Right lung (tissue), 5 donors: ENCODE data around the gene NCOA1. TPM values are rescaled to one million over a fixed set of nuclear protein-coding genes. Genes with fewer than 3 reads are reported as not detected.
"Not testable (repeated sequence)": the region's sequence is repeated elsewhere in the genome, so short reads cannot be mapped to it uniquely, and the experiment has no call there.

Source experiments
- DNase-seq, 2 donors: peaks; one replicate each; pipeline ENCODE4 v3.0.0-alpha.2; 2013
- polyA plus RNA-seq, 5 donors: library from polyadenylated mRNA; unstranded; fragments of 120-200 nt; gene quantifications; one replicate each; pipeline versions ENCODE4 v1.2.1 to v1.2.3, GENCODE V29; 2013; ENCODE audit warnings: inconsistent platforms in 1 of 5, low replicate concordance in 1 of 5; ENCODE audit not compliant: insufficient read length in 5 of 5, insufficient read depth in 1 of 5

NCOA1 gene
- polyA plus RNA-seq, 5 donors, result 44.3 to 67.1 (median 61.0) TPM

DNA sequence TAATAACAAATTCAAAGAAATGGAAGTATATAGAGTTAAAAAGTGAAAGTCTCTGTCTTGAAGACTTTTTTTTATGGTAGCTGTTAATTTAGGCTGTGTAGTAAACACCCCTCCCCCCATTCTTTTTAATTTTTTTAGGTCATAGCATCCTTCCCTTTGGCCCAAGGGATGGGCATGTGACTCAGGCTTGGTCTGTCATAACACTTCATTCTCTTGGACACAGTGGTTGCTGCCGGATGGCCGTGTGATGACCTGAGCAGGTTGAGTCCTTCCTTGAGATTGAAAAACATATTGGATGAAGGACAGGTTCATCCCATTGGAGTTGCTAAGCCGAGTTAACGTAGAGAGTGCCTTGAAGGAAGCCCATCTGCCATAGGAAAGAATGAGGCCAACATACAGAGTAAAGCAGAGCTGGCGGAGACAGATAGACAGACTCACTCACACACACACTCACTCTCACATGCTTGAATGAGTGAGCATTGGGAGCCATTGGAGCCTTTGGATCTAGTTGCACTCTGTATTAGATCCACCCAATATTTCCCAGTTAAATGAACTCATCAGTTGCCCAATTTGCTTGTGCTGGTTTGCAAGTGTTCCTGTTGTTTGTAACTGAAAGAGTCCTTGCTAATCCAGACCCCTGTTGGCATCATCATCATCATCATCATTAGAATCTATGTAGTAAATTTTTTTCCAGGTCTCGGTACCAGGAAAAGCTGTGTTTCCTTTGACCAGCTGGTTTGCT, 14.7 kb downstream of the NCOA1 start:
- DNase-seq, result no peak

DNA sequence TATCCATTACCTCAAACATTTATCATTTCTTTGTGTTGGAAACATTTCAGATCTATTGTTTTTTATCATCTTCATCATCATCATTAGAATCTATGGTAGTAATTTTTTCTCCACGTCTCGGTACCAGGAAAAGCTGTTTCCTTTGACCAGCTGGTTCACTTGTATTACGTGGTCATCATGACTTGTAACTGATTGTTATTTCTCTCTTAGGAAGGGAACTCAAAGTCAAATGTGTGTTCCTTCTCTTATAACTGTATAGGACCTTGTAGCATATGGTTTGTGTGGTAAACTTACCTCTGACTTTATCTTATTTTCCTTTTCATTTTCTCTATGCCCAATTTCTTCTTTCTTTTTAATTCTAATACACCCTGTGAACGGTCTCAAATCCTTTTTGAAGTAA, 16.5 kb downstream of the NCOA1 start:
- no peak for DNase-seq

DNA sequence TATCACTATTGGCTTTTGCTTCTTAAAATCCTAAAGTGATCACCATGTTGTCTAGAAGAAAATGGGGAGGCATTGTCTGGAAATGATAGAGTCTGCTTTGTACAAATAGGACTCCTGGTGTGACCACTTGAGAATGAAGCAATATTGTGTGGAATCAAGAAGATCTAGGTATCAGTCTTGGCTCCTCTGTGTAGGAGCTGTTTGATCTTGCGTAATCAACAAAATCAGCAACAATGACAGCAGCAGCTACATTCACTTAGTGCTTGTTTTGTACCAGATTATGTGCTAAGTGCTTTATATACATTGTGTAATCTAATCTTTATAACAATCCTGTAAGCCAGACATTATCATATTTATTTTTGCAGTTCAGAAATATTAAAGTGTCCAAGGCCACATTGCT, 17.8 kb downstream of the NCOA1 start:
- DNase-seq, result no peak

DNA sequence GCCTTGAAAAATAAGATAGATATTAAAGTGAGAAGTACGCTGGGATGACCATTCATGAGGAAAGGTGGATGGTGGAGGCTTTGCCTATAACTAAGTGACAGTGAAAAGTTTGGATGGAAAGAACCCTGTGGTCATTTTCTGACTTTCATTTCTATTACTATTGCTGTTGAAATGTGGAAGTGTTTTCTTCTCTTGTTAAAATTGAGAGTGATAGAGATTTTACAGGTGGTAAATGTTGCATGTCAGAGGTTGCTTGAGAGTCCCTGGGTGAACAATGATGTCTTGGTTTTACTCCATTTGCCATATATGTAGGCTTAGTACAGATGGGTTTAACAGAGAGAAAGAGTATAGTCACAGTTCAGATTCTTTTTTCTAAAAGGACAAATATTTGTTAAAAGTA, 18.4 kb downstream of the NCOA1 start:
- no peak for DNase-seq

DNA sequence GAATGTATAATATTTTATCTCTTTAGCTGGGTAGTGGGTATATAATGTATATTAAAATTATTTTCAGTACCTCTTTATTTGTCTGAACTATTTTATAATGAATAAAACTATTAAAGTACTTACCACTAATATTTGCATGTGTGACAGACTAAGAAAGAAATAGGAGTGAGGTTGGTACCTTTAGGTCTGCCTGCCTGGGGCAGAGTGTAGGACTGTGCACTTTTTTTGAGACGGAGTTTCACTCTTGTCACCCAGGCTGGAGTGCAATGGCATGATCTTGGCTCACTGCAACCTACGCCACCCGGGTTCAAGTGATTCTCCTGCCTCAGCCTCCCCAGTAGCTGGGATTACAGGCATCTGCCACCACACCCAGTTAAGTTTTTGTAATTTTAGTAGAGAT, 18.8 kb downstream of the NCOA1 start:
- no peak for DNase-seq

DNA sequence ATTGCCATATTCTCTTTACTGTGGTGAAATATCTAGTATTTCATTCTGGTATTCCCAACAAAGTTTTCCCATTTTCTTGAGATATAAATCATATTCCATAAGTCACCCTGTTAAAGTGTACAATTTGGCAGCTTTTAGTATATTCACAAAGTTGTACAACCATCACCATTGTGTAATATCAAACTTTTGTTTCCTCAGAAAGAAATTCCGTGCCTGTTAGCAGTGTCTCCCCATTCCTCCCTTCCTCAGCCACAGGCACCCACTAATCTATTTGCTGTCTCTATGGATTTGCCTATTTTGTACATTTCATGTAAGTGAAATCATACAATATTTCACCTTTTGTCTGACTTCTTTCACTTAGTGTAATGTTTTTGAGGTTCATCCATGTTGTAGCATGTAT, 19.7 kb downstream of the NCOA1 start:
- no peak for DNase-seq

- DNase-seq, result no peak
Observed at GRCh38 chr2:24511198-24511597, 20.1 kb downstream of the NCOA1 start.

DNA sequence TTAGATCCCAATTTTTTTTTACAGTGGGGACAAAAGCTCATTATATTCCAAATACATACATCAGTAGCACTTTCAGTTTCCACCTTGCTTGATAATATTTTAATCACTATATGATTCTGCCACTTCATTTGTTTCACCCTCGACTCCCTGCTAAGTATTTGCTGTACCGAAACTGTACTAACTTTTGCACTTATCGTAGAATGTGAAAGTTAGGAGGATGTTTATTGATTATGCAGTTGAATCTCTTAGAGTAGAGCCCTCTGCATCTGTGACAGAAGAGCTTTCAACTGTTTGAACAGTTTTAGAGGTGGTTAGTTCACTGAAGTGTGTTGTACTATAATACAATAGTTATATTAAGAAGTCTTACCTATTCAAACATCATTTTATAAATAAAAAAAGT, 20.8 kb downstream of the NCOA1 start:
- DNase-seq, result no peak

- DNase-seq, result no peak
Observed at GRCh38 chr2:24512404-24512803, 21.4 kb downstream of the NCOA1 start.

GRCh38 chr2:24512831-24513230, 21.8 kb downstream of the NCOA1 start:
- no peak for DNase-seq

GRCh38 chr2:24513281-24514071, 22.4 kb downstream of the NCOA1 start:
- DNase-seq, result no peak

- DNase-seq, result no peak
Observed at GRCh38 chr2:24514820-24515219, 23.8 kb downstream of the NCOA1 start.

GRCh38 chr2:24515335-24515734, 24.3 kb downstream of the NCOA1 start:
- DNase-seq, result no peak

GRCh38 chr2:24515831-24516230, 24.8 kb downstream of the NCOA1 start:
- no peak for DNase-seq

DNA sequence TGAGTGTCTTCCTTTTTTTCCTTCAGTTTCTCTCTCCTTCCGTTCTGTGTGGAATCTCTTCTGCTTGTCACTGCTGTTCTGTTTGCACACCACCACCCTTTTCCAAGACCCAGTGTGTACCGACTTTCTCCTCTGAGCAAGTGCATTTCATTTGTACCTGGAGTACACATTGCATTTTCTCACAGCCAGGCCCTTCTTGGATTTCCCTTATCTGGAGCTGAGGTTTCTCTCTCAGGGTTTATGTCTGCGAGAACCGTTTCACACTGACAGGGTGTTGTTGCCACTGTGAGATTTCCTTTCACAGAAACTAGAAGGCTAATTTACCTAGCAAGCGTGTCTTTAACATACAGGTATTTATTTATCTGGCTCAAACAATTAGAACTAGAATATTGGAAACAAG, 26.2 kb downstream of the NCOA1 start:
- no peak for DNase-seq

DNA sequence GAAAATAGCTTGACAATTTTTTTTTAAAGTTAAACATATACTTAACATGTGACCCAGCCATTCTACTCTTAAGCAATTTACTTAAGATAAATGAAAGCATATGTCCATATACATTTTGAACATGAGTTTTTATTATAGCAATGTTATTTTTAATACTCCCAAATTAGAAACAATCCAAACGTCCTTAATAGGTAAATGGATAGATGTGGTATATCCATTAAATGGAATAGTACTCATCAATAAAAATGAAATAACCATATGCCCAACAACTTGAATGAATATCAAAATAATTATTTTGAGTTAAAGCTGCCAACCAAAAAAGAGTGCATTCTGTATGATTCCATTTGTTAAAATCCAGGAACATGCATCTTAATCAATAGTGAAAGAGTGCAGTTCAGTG, 29.1 kb downstream of the NCOA1 start:
- DNase-seq, result no peak

DNA sequence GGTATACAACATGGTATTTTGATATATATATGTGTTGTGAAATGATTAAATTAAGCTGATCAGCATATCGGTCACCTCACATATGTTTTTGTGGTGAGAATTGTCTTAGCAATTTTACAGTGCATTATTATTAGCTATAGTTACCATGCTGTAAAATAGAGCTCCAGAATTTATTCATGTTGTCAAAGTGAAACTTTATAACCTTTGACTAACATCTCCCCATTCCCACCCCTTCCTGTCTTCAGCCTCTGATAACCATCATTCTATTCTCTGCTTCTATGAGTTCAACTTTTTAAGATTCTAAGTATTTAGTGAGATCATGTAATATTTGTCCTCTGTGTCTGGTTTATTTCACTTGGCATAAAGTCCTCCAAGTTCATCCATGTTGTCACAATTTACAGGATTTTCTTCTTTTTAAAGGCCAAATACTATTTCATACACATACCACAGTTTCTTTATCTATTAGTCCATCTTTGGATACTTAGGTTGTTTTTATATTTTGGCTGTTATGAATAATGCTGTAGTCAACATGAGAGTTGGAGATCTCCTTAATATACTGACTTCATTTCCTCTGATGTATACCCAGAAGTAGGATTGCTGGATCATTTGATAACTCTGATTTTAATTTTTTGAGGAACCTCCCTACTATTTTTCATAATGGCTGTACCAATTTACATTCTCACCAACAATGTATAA, 30.3 kb downstream of the NCOA1 start:
- no peak for DNase-seq

GRCh38 chr2:24521975-24522639, 31.1 kb downstream of the NCOA1 start:
- no peak for DNase-seq

- DNase-seq, result no peak
Observed at GRCh38 chr2:24527536-24527935, 36.5 kb downstream of the NCOA1 start.

- no peak for DNase-seq
Observed at GRCh38 chr2:24530796-24531195, 39.7 kb downstream of the NCOA1 start.

- DNase-seq, result not testable (repeated sequence)
Observed at GRCh38 chr2:24531610-24532009, 40.6 kb downstream of the NCOA1 start.

DNA sequence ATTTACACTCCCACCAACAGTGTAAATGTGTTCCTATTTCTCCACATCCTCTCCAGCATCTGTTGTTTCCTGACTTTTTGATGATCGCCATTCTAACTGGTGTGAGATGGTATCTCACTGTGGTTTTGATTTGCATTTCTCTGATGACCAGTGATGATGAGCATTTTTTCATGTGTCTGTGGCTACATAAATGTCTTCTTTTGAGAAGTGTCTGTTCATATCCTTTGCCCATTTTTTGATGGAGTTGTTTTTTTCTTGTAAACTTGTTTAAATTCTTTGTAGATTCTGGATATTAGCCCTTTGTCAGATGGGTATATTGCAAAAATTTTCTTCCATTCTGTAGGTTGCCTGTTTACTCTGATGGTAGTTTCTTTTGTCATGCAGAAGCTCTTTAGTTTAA, 41.0 kb downstream of the NCOA1 start:
- DNase-seq, result not testable (repeated sequence)
